Retinal pigment epithelial cell (primary cell): ENCODE data around the gene ADCY2.
"Not testable (repeated sequence)": the region's sequence is repeated elsewhere in the genome, so short reads cannot be mapped to it uniquely, and the experiment has no call there.

Source experiments
- DNase-seq: peaks from one replicate; pipeline ENCODE4 v3.0.0-alpha.2; 2010; ENCODE audit warnings: low read depth
- H3K4me3 ChIP-seq: 2 replicates; pipeline ENCODE4 v1.5.1; 2011; ENCODE audit warnings: mild to moderate bottlenecking, low read length, control low read depth, moderate library complexity
- TF ChIP-seq, protein P1 (sequence below): conservative IDR thresholded peaks from 2 replicates; pipeline ENCODE4 v1.5.1; 2011; ENCODE audit warnings: low read depth, low read length, control low read depth, inconsistent platforms

The ADCY2 gene

DNA sequence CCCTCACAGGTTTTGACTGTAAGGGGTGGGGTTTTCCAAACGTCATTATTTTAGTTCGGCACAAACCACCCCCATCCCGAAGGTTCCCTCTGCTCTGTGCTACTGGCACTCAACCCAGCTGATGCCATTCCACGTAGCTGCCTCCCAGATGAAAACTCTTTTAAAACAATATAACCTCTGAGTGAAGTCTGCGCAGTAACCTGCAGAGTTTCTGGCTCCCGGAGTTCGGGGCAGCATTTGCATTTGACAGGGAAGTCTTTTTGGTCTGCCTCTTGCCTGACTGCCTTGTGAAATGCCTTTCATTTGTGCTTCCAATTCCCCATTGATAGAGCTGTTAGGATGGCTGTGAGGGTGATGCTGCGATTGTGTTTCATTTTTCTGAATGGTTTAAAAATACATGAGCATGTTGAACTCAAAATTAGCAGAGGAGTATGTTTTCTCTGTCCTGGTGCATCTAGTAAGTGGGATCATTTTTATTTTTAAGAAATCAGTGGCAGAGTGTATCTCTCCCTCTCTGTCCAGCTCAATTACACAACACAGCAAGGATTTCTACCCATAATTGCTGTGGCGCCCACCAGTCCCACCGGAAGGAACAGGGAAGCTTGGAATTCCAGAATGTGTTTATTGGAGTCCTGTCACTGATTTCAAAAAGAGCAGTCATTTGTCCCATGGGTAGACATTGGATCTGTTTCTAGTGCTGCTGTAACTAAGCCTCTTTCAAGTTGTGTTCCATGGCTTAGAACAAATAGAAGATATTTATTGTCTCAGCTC is 24.8 kb downstream of the ADCY2 start:
- DNase-seq, result no peak
- H3K4me3 ChIP-seq, result no peak overlapping the region
- TF ChIP-seq, protein P1, sequence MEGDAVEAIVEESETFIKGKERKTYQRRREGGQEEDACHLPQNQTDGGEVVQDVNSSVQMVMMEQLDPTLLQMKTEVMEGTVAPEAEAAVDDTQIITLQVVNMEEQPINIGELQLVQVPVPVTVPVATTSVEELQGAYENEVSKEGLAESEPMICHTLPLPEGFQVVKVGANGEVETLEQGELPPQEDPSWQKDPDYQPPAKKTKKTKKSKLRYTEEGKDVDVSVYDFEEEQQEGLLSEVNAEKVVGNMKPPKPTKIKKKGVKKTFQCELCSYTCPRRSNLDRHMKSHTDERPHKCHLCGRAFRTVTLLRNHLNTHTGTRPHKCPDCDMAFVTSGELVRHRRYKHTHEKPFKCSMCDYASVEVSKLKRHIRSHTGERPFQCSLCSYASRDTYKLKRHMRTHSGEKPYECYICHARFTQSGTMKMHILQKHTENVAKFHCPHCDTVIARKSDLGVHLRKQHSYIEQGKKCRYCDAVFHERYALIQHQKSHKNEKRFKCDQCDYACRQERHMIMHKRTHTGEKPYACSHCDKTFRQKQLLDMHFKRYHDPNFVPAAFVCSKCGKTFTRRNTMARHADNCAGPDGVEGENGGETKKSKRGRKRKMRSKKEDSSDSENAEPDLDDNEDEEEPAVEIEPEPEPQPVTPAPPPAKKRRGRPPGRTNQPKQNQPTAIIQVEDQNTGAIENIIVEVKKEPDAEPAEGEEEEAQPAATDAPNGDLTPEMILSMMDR, result no peak

DNA sequence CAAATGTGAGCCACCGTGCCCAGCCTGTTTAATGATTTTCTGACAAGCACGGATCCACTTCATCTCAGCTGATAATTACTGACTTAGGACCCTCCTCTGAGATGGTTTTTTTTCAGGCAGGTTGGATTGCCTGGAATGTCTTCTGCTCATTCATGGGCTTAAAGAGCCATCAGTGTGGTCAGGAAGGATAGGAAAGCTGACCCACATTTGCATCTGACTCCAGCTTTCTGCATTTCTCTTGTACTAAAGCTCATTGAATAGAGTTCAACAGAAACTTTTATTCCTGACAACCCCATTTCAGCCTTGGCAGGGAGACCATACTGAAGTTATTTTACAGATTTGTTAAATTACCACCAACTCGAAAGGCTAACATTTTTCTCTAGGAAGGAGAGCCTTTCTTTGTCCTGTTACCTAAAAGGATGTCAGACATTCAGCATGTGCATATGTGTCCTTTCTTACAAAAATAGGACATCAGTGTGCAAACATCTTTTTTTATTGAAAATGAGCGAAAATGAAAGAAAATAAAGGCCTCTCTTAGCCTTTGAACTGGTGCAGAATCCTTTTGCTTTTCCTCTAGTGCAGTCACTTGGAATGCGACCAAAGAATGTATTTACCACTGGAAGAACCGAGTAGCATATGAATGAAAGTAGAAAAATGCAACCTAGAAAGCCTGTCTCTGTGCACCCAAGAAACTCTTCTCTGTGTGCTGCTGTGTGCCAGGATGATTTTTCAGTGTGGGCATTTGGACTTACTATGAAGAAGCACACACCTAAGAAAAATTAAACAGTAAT is 26.6 kb downstream of the ADCY2 start:
- TF ChIP-seq, protein P1, result no peak
- no peak overlapping the region for H3K4me3 ChIP-seq
- DNase-seq, result no peak

DNA sequence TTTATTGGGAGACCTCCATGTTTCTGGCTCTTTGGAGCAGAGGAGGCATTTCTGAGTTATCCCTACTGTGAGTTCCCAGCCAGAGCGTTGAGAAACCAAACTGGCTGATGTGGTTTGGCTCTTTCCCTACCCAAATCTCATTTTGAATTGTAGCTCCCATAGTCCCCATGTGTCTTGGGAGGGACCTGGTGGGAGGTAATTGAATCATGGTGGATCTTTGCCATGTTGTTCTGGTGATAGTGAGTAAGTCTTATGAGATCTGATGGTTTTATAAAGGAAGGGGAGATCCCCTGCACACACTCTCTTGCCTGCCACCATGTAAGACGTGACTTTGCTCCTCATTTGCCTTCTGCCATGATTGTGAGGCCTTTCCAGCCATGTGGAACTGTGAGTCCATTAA is 27.3 kb downstream of the ADCY2 start:
- DNase-seq, H3K4me3 ChIP-seq: not testable (repeated sequence)

DNA sequence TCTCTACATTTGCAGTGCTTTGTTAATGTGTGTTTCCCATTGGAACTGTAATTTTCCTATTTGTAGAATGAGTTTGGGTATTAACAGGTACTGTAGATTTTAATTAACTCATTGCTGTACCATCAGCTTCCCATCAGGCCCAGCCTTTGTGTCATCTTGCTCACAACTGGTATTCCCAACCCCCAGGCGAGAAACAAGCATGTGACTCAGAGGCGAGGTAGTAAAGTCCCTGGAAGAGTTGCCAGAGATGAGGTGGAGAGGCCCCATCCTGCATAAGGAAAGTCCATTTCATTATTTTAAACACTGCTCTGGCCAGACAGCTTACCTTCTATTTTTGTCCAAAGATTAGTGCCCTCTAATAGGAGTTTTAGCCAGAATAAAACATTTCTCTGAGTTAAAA is 29.9 kb downstream of the ADCY2 start:
- no peak overlapping the region for H3K4me3 ChIP-seq
- DNase-seq, result no peak
- TF ChIP-seq, protein P1, result no peak

- no peak for DNase-seq
- H3K4me3 ChIP-seq, result no peak overlapping the region
- TF ChIP-seq, protein P1, result no peak
Measured at GRCh38 chr5:7426284-7426683, 30.3 kb downstream of the ADCY2 start.

DNA sequence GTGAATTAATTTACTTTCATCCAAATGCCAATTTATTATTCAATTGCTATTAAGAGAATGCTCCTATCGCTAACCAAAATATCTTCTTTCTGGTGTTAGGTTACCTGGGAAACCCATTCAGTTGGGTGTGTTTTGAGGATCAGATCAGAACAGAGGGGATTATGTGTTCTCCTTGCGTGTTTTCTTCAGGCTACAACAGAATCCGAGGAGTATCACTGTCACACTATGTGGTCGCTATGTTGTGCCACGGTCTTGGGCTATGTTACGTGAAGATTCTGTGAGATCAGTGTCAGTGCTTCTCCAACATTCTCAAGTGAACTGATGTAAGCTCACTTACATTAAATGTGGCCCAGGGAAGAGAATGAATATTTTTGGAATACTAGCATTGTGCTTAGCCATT is 39.0 kb downstream of the ADCY2 start:
- no peak for DNase-seq
- H3K4me3 ChIP-seq, result no peak overlapping the region
- TF ChIP-seq, protein P1, result no peak

DNA sequence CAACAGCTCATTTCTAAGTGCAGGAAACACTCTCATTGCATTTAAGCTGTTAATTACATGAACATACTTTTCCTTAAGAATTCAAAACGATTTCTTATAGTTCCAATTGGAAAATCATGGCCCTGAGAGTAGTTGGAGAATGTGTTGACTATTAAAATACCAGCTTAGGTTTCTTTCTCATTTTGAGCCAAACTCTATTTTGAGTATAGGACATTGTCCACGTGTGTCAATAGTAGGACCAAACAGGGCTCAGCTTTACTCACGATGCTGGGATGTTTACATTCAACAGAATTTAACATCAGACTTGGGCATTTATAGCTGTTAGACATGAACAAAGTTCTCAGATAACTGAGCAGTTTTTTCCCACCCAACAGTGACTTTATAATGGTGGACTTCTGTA is 39.6 kb downstream of the ADCY2 start:
- no peak for DNase-seq
- TF ChIP-seq, protein P1, result no peak

More for the DNA sequence above, 39.6 kb downstream of the ADCY2 start:
- H3K4me3 ChIP-seq, result no peak overlapping the region
